Brain microvascular endothelial cell (primary cell): ENCODE measurements around the gene PSPC1.

ENCODE experiments used
- DNase-seq: peaks from one replicate; pipeline ENCODE4 v3.0.0-alpha.2; 2020
- H3K27ac ChIP-seq: fragments of 250-450 bp; sonication (Bioruptor Pico); 2 replicates; pipeline ENCODE4 v1.5.1; 2020; ENCODE audit warnings: mild to moderate bottlenecking, moderate library complexity
- H3K27me3 ChIP-seq: fragments of 250-450 bp; sonication (Bioruptor Pico); replicated peaks from 2 replicates; pipeline ENCODE4 v1.5.1; 2020; ENCODE audit warnings: mild to moderate bottlenecking
- H3K36me3 ChIP-seq: fragments of 250-450 bp; sonication (Bioruptor Pico); replicated peaks from 2 replicates; pipeline ENCODE4 v1.5.1; 2020; ENCODE audit warnings: mild to moderate bottlenecking
- H3K4me3 ChIP-seq: 2 replicates; pipeline ENCODE4 v1.5.1; 2011; ENCODE audit warnings: low read depth, mild to moderate bottlenecking, control low read depth, low read length, moderate library complexity
- in situ Hi-C: cut with HindIII; loops from 2 replicates; pipeline ENCODE4 v1.10.0; 2017; ENCODE audit warnings: low sequenced_read_pairs, low pct_ligation_motif_present
- TF ChIP-seq, protein P1 (sequence below): IDR thresholded peaks from 2 replicates; pipeline ENCODE4 v1.5.1; 2011; ENCODE audit warnings: low read depth, mild to moderate bottlenecking, moderate library complexity, low read length, control low read depth, inconsistent platforms; ENCODE audit errors: missing control alignments

The PSPC1 gene

GRCh38 chr13:19810996-19811881, 28.5 kb upstream of the PSPC1 start:
- H3K4me3 ChIP-seq: no peak overlapping the region
- in situ Hi-C loops: no loop called here
- no peaks in the 10 kb centered on the region for H3K27me3 ChIP-seq
- H3K27ac ChIP-seq: no peak overlapping the region
- TF ChIP-seq, protein P1, sequence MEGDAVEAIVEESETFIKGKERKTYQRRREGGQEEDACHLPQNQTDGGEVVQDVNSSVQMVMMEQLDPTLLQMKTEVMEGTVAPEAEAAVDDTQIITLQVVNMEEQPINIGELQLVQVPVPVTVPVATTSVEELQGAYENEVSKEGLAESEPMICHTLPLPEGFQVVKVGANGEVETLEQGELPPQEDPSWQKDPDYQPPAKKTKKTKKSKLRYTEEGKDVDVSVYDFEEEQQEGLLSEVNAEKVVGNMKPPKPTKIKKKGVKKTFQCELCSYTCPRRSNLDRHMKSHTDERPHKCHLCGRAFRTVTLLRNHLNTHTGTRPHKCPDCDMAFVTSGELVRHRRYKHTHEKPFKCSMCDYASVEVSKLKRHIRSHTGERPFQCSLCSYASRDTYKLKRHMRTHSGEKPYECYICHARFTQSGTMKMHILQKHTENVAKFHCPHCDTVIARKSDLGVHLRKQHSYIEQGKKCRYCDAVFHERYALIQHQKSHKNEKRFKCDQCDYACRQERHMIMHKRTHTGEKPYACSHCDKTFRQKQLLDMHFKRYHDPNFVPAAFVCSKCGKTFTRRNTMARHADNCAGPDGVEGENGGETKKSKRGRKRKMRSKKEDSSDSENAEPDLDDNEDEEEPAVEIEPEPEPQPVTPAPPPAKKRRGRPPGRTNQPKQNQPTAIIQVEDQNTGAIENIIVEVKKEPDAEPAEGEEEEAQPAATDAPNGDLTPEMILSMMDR: no peak
- no peaks in the 10 kb centered on the region for H3K36me3 ChIP-seq
- peak; percentile 8 for DNase-seq

- no peak overlapping the region for H3K4me3 ChIP-seq
- in situ Hi-C loops: no loop called here
- no peak for DNase-seq
- no peaks in the 10 kb centered on the region for H3K27me3 ChIP-seq
- no peak overlapping the region for H3K27ac ChIP-seq
- TF ChIP-seq, protein P1: no peak
- no peaks in the 10 kb centered on the region for H3K36me3 ChIP-seq
These were observed 27.4 kb upstream of the PSPC1 start for GRCh38 chr13:19810151-19810550.

DNA sequence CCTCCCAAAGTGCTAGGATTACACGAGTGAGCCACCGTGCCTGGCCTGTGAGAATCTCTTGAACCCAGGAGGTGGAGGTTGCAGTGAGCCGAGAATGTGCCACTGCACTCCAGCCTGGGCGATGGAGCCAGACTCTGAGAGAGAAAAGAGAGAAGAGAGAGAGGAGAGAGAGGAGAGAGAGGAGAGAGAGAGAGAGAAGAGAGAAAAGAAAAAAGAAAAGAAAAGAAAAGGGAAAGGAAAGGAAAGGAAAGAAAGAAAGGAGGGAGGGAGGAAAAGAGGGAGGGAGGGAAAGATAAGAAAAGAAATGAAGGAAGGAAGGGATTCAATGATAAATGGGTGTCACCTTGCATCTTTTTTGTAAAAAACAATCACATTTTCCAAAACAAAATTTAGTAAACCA, 23.0 kb upstream of the PSPC1 start:
- in situ Hi-C loops: no loop called here
- H3K27ac ChIP-seq: no peak overlapping the region
- no peak overlapping the region for H3K4me3 ChIP-seq
- TF ChIP-seq, protein P1: no peak
- no peaks in the 10 kb centered on the region for H3K27me3 ChIP-seq
- H3K36me3 ChIP-seq: no peaks in the 10 kb centered on the region
- no peak for DNase-seq

GRCh38 chr13:19795956-19796355, 13.2 kb upstream of the PSPC1 start:
- in situ Hi-C loops: no loop called here
- Histone ChIP-seq H3K27me3 (no peaks in the 10 kb centered on the region), H3K36me3 (no peaks in the 10 kb centered on the region), H3K4me3 (no peak overlapping the region), H3K27ac (no peak overlapping the region)
- no peak for DNase-seq
- TF ChIP-seq, protein P1: no peak

DNA sequence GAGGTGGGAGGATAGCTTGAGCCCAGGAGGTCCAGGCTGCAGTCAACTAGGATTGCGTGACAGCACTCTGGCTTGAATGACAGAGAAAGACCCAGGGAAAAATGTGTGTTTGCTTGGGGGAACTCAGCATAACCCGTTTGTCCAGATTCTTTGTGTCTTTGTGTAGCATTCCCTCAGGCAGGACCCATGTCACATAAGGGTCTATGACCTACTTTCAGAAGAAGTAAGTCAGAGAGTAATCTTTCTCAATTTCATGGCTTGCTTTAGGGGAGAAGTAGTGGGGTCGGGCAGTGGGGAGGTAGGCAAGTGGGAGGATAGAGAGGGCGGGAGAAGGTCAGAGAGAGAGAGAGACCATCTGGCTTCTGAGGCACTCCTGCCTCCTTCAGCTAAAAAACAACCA, 11.9 kb upstream of the PSPC1 start:
- no peaks in the 10 kb centered on the region for H3K36me3 ChIP-seq
- H3K27me3 ChIP-seq: no peaks in the 10 kb centered on the region
- DNase-seq: no peak
- in situ Hi-C loops: no loop called here
- TF ChIP-seq, protein P1: no peak
- H3K4me3 ChIP-seq: no peak overlapping the region
- H3K27ac ChIP-seq: peak overlapping the region; percentile 24
